SU-DHL-6 (cell line): ENCODE measurements around the gene CCNF.

Experiments used
- CTCF ChIP-seq: fragments of 200-600 bp; sonication (generic); IDR thresholded peaks from one replicate; pipeline ENCODE4 v1.5.1; 2017; ENCODE audit warnings: antibody characterized with exemption, mild to moderate bottlenecking, low read length, moderate library complexity; ENCODE audit not compliant: insufficient read depth, poor library complexity, severe bottlenecking
- EZH2phosphoT487 ChIP-seq: fragments of 200-600 bp; sonication (generic), shearing (Covaris generic); conservative IDR thresholded peaks from 2 replicates; pipeline ENCODE4 v1.6.1; 2018; ENCODE audit warnings: mild to moderate bottlenecking, antibody characterized with exemption, low read length, moderate library complexity, mixed read lengths

DNA sequence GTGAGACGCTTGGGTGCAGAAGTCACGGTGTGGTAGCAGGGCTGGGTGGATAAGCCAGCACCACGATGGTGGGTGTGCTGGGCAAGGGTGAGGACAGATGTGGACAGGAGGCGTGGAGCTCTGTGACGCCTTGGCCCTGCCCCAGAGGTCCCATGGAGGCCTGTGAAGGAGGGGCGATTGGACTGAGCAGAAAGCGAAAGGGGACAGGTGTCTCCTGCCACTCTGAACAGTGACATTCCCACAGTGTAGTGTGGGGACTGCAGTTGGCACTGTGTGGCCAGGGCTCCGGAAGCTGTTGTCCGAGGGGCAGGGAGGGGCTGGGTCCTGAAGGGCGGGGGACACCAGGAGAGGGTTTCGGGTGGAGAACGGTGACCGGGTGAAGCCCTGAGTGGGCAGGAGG is 53.0 kb downstream of the CCNF start:
- TF ChIP-seq CTCF (no peak), EZH2phosphoT487 (no peak)
